Measurements from ENCODE around the gene C9.
"Not testable (repeated sequence)": the region's sequence is repeated elsewhere in the genome, so short reads cannot be mapped to it uniquely, and the experiment has no call there.

The C9 gene

DNA sequence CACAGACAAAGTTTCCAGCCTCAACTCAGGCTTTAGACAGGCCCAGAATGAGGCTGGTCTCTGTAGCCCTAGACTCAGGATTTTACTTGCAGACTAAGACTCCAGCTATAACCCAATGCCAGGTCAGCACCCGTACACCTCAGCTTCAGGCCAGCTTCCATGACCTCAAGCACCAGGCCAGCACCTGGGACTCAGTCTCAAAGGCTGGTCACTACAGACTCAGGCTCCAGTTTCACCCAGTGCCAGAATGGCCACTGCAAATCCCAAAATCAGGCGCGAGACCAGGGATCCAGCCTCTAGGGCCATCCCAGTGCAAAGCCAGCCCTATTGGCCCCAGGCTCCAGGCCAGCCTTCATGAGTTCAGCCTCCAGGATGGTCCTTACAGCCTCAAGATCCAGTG lies 44.9 kb downstream of the C9 start:
- no peak for DNase-seq

DNA sequence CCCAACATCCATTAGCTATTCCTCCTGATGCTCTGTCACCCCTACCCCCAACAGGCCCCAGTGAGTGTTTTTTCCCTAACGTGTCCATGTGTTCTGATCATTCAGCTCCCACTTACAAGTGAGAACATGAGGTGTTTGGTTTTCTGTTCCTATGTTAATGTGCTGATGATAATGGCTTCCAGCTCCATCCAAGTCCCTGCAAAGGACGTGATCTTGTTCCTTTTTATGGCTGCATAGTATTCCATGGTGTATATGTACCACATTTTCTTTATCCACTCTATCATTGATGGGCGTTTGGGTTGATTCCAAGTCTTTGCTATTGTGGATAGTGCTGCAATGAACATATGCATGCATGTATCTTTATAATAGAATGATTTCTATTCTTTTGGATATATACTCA lies 47.8 kb downstream of the C9 start:
- DNase-seq = not testable (repeated sequence)

DNA sequence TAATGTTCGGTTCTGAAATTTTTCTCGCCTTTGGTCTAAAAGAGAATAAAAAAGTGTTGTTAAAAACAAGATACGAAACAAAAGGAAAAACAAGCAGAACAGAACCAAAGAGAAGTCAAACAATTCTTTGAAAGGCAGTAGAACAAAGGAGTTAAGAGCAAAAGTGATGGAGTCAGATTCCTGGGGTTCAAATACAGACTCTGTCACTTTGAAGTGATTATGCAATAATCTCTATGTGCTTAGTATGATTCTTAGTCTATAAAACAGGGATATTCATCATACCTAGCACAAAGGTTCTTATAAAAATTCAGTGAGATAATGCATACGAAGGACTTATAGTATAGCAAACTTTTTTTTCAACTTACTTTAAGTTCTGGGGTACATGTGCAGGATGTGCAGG lies 48.3 kb downstream of the C9 start:
- DNase-seq = no peak

DNA sequence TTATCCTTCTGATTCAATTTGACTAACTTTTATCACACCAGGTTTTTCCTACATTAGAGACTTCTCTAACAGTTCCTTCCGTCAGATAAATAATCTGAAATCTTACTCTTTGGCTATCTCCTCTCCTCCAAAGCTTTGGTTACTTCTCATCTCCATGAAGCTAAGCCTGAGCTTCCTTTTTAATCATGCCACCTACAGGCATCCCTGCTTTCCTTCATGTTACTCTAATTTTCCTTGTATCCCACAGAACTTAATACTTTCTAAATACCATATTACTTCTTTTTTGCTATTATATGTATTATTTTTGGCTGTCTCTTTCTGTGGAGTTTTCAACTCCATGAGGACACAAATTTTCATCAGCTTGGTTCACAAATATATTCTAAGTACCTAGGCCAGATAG lies 49.7 kb downstream of the C9 start:
- DNase-seq = no peak

DNA sequence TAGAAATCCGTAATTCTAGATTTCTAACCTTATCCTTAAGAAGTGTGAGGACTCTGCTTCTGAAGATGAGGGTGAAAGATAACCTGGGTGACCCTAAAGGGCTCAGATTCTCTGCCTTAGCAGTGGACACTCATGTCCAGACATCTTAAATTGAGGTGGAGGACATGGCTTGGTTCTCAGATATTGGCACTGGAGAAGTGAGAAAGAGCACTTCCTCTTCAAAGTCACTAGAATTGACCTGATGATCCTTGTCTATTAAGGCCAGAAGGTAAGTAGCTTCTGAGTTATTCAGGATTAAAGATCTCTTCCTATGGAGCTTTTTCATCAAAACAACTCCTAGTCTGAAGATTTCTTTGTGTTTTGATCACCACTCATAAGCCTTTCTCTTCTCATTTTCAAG lies 54.8 kb downstream of the C9 start:
- DNase-seq = no peak

DNA sequence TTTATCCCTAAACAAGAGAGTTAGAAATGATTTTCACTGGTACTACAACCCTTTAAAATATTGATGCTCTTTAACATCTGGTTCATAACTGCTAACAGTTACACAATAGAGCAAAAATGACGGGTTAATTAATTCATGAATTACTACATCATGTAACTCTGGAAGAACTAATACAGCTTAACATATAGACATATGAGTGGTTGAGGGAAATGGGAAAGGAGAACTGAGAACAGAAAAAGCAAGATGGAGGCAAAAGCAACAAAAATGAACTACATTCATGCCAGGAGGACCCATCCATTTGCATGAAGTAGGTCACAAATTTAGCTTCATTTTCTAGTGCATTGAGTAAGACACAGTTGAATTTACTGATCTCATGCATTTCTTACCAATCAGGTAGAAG lies 61.8 kb downstream of the C9 start:
- DNase-seq = peak; percentile 52

DNA sequence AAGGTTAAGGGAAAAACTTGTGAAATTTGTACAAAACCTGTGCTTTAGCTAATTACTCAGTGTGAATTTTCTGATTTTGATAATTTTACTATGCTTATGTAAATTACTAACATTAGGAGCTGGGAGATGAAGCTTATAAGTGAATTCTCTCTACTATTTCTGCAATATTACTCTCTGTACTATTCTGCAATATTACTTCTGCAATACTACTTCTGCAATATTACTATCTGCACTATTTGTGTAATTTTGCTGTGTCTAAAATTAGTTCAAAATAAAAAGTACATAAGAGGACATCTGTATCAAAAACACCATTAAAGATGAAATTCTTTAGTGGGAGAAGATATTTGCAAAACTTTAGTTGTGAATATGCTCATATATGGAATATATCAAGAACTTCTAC lies 62.9 kb downstream of the C9 start:
- DNase-seq = peak; percentile 21

DNA sequence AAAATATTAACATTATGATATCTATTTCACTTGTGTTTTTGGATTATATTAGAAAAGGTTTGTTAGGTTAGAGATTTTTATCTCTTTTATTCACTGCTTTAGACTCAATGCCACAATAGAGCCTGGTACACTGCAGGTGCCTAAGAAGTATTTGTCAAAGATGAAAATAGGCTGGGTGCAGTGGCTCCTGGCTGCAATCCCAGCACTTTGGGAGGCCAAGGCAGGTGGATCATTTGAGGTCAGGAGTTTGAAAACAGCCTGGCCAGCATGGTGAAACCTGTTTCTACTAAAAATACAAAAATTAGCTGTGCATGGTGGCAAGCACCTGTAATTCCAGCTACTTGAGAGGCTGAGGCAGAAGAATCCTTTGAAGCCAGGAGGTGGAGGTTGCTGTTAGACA lies 64.3 kb downstream of the C9 start:
- no peak for DNase-seq

DNA sequence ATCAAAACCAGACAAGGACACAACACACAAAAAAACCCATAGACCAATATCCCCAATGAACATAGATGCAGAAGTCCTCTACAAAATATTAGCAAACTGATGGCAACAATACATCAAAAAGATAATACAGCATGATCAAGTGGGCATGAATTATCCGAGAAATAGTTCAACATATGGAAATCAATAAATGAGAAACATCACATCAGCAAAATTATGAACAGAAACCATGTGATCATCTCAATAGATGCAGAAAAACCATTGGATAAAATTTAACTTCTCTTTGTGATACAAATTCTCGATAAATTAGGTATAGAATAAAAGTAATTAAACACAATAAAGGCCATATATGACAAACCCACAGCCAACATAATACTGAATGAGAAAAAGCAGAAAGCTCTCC lies 69.6 kb downstream of the C9 start:
- no peak for DNase-seq

DNA sequence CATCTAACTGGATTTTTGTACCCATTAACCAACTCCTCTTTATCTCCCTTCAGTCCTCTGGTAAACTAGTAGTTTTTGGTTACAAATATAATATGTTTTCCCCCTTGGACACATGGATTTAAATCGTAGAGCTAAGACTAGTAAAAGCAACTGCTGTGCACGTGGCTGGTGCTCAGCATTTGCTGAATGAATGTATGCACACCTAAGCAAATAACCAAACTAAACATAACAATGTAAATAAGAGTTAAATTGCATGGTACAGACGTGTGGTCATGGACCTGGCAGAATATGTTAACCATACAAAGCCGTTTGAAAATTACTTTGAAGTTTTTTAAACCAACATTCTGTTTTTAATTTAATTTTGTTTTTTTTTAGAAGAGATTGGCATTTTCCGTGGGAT lies 79.7 kb downstream of the C9 start:
- DNase-seq = no peak

DNA sequence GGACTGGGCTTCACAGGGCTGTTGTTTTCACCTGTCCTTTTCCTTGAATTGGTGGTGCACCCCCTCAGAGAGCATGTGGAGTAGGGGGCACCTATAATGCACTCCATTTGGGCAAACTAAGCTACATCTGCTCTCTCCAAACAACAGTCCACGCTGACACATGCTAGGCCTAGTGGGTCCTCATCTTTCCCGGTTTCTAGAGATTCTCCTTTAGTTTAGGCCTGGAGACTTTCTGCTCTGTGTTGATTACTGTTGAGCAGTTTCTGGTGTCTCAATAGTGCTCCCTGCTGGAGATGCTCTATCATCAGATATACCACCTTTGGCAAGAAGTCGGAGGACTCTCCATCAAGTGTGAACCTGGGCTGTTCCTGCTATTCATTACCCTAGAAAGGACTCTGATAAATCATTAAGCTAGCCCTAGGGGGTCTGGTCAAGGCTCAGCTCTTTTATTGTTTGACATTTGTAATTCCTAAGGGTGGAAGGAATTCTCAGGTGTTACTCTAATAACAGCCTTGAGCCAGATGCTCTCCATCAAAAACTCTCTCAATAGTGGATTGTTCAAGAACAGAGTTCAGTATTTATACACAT lies 81.0 kb downstream of the C9 start:
- peak; percentile 87 for DNase-seq

DNA sequence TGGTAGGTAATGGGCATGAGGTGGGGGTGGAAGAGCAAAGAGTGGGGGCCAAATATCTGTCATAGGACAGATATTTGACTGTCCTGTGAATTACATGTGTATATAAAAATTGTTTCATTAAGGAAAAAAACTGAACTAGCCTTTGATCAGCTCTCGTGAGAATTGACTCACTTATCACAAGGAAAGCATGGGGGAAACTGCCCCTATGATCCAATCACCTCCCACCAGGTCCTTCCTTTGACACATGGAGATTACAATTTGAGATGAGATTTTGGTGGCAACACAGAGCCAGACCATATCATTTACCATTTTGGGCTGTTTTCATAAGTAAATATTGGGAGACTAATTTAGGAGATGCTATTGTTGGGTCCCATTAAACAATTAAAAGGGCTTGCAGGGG lies 81.7 kb downstream of the C9 start:
- DNase-seq = peak; percentile 59

DNA sequence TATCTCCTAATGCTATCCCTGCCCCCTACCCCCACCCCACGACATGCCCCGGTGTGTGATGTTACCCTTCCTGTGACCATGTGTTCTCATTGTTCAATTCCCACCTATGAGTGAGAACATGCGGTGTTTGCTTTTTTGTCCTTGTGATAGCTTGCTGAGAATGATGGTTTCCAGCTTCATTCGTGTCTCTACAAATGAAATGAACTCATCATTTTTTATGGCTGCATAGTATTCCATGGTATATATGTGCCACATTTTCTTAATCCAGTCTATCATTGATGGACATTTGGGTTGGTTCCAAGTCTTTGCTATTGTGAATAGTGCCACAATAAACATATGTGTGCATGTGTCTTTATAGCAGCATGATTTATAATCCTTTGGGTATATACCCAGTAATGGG lies 88.4 kb downstream of the C9 start:
- DNase-seq = not testable (repeated sequence)

DNA sequence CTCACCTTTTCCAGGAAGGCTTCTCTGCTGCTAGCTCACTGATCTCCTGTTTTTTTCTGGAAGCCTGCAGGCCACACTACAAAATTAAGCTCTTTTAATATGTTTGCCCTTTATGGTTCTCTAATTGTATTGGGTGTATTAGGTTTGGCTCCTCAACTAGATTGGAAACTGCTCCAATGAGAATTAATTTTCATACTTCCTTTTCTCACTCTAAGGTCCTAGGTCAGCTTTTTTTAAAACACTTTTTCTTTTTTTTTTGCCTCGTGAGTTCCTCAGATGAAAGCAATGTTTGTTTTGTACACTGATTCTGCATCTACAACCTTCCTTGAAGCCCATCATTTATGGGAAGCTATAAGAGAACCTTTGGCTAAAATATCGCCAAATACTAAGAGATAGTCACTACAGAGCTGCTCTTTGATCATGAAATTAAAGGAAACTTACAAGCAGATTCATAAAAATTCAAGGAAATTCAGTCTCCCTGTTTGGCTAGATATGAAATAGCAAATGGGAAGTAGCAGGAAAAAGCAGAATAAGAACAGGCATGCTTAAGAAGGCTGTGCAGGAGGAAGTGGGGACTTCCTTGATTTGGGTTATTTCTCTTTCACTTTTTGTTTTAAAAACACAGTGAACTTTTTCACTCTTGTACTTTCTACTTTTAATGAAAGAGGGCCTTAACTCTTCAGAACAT lies 89.8 kb downstream of the C9 start:
- peak; percentile 80 for DNase-seq

DNA sequence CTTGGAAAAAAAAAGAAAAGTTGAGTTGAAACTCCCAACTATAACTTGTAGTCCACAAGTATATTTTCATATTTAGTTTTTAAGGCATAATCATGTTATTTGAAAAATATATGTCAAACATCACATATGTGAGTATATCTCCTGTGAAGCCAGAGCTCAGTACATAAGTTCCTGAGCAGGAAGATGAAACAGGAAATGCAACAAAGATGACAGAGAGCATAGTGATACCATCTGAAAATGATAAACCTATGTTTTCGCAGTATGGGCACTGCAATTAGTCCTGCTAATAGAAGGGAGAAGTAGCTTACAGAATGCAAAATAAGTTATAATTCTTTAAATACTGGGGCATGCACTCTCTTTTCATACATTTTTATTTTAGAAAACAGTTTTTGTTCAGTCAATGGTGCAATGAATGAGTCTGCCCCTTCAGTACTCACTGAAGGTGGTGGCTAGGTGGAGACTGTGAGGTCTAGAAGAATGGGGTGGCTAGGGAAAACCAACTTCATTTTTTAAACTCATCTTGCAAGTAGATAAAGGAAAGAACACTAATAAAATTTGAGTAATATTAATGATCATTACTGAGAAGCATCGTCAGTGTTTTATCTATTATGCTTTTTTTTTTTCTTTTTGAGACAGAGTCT lies 90.9 kb downstream of the C9 start:
- peak; percentile 60 for DNase-seq

DNA sequence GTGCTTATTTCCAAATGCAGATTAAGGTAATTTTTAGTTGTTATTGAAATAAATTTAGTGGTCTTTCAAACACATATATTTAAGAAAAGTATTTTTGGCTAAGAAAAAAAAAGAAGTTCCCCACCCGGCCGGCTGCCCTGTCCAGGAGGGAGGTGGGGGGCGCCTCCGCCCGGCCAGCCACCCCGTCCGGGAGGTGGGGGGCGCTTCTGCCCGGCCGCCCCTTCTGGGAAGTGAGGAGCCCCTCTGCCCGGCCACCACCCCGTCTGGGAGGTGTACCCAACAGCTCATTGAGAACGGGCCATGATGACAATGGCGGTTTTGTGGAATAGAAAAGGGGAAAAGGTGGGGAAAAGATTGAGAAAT lies 91.4 kb downstream of the C9 start:
- DNase-seq = not testable (repeated sequence)

DNA sequence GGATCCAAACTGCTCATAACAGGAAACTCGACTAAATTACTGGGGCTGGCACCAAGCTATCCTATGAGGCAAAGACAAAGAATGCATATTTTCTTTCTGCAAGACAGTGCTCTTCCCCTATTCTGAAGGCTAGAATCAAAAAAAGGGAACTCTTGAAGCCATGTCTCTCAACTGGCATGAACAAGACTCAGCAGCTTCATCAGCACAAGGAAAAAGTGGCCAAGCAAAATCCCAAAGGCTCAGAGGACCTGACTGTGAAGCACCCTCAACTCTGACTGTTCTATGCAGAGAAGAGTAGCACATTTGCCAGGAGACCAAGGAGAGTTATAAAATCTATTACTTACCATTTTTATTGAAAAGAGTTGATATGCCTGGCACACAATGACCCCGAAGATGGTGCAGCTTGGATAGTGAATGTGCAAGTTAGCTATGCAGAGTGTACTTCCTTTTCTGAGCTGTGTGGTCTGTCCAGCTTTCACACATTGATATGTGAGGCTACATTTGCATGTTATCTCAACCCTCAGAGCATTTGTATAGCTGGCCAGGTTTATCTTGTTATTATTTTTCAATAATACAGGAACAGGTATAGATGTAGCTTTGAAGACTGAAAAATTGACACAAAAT lies 94.0 kb downstream of the C9 start:
- DNase-seq = peak; percentile 71

DNA sequence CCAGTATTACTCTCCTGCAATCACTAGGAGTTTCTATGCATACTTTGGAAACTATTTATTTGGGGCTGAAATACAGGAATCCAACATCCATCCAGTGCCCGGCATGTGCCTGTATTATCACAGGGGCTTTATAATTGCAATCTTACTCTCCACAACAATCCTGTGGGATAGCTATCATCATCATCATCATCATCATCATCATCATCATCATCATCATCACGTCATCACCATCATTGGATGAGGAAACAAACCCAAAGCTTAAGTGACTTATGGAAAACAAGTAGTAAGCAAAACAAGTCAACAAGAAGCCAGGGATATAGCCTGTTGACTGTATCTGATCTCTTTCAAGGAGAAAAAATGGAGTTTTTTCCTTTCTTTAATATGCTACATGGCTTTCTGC lies 97.1 kb downstream of the C9 start:
- no peak for DNase-seq

DNA sequence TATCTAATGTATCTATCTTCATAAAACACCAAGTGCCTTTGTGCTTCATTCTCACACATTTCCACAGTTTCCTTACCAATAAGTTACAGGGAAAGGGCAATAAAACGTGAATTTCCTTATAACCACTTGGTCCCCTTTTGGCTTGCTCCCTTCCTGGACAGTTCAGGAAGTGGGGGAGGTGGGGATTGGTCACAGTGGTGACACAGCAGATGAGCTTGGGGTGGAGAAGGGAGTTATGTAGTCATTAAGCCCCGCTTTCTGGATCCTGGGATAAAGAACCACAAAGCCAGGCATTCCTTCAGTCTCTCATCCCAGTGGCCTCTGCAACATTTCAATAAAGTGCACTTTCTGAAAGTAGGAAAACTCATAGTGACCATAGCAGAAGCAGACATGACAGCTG lies 97.9 kb downstream of the C9 start:
- peak; percentile 61 for DNase-seq

DNA sequence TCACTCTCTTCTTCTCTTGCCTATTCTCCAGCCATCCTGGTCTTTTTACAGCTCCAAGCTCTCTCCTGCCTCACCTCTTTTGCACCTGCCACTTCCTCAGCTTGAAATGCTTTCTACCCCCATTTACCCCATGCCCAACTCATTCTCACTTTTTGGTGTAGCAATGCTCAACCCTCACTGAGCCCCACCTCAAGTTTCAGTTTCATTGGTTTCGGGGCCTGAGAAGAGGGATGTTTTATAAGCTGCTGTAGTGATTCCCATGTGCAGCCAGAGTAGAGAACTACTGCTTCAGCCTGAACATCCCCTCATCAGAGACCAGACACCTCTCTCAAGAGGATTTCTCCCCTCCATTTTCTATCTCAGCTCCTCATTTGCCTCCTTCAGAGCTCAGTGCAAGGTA lies 99.8 kb downstream of the C9 start:
- peak; percentile 45 for DNase-seq

DNA sequence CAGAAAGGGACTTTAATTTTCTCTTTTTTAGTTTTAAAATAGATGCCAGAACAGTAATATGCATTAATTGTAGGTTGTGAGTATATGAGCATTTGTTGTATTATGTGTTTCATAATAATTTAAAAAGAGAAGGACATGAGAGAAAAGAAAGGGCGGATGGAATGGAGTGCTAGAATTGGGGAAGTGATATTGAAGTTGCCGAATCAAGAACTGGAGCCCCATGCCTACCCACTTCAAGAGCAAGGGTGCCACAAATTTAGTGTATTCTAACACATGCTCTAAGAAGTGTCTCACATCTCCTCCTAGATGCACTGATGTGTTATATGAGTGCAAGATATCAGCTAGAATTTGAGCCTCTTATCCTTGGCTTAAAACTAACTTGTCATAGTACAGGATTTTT lies 101.3 kb downstream of the C9 start:
- DNase-seq = peak; percentile 69

DNA sequence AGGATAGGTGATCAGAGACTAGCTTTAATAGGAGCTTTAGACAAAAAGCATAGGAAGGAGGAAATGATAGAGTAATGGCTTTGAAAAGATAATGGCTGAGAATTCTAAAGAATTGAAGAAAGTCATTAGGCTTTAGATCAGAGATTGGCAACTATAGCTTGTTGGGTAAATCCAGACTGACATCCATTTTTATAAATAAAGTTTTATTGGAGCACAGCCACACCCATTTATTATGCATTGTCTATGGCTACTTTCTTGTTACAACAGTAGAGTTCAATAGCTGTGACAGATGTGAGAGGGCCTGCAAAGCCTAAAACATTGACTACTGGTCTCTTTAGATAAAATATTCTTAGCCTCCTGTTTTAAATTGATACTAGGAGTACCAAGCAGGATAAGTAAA lies 104.2 kb downstream of the C9 start:
- no peak for DNase-seq

DNA sequence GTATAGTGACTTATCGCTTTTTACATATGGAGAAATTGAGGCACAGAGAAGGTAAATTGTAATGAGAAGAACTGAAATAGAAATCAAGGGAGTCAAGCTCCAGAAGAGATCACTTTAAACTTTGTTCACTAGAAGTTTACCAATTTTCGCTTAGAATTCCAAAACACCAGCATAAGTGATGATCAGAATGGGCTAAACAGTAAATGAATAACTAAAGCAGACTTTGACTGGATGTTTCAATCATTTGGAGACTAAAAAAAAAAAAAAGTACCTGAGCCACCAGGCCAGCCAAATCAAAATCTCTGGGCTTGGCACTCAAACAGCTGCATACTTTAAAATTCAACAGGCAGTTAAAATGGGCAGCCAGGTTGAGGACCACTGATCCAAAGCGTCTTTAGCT lies 106.7 kb downstream of the C9 start:
- DNase-seq = no peak

DNA sequence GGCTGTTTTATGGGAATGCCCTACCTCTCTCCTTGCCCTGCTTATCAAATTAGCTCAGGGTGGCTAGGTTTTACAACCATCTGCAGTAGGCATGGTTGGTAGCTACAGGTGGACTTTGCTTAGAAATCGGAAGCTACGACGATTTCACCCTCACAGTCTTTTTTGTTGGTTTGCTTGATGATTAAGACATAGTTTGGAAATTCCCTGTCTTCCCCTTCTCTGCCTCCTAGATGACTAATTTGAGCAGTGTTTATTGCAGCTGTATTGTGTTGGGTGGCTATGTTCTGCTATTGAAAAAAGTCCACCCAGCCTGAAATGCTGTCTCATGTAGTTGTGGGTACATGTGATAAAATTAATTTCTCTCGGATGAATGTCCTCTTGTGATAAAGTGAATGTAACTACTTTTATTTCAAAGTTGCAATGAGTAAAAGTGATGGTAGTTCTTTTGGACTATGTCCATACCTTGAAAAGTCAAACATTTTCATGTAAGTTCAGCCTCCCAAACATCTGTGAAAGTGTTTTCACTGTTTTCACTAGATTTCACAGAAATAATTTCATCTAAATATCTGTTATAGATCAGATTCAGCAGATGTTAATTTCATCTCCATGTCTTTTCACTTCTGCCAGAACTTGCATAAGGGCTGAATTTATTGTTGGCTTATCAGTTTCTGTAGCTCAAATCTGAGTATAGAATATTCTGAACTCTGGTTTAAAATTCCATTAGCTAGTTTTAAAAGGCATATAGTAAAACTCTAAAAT lies 107.6 kb downstream of the C9 start:
- DNase-seq = peak; percentile 90
